Activated CD4-positive, CD25-positive, alpha-beta regulatory T cell (primary cell): ENCODE results near the gene SIX3.

Source experiments
- DNase-seq, 4 experiments: peaks; one replicate each; lab custom pipeline; 2025; lab: John Stamatoyannopoulos, UW

Gene SIX3

GRCh38 chr2:44941551-44942234, at the start of gene SIX3:
SIX3 (plus strand) TSS chr2:44941702; CDS start chr2:44942105, 403 bp downstream.
- no peak for DNase-seq

- DNase-seq, result no peak
Measured at GRCh38 chr2:44894058-44894457, 47.4 kb upstream of the SIX3 start.

- DNase-seq, result no peak
Measured at GRCh38 chr2:44895061-44895460, 46.4 kb upstream of the SIX3 start.

- no peak for DNase-seq
Measured at GRCh38 chr2:44897406-44897805, 44.1 kb upstream of the SIX3 start.

GRCh38 chr2:44902217-44903137, 39.0 kb upstream of the SIX3 start:
- DNase-seq, result no peak

GRCh38 chr2:44904578-44904977, 36.9 kb upstream of the SIX3 start:
- no peak for DNase-seq

- DNase-seq, result no peak
Measured at GRCh38 chr2:44906972-44907371, 34.5 kb upstream of the SIX3 start.

- DNase-seq, result no peak
Measured at GRCh38 chr2:44909831-44910230, 31.7 kb upstream of the SIX3 start.

GRCh38 chr2:44912660-44913059, 28.8 kb upstream of the SIX3 start:
- DNase-seq, result no peak

- no peak for DNase-seq
Measured at GRCh38 chr2:44916291-44916690, 25.2 kb upstream of the SIX3 start.

GRCh38 chr2:44918095-44918775, 23.3 kb upstream of the SIX3 start:
- no peak for DNase-seq

- DNase-seq, result no peak
Measured at GRCh38 chr2:44920751-44921150, 20.8 kb upstream of the SIX3 start.

GRCh38 chr2:44922776-44923175, 18.7 kb upstream of the SIX3 start:
- DNase-seq, result no peak

GRCh38 chr2:44925561-44926136, 15.9 kb upstream of the SIX3 start:
- no peak for DNase-seq

GRCh38 chr2:44926957-44927356, 14.5 kb upstream of the SIX3 start:
- no peak for DNase-seq

- DNase-seq, result no peak
Measured at GRCh38 chr2:44927985-44928482, 13.5 kb upstream of the SIX3 start.

- DNase-seq, result no peak
Measured at GRCh38 chr2:44928483-44929158, 12.9 kb upstream of the SIX3 start.

GRCh38 chr2:44929159-44929734, 12.3 kb upstream of the SIX3 start:
- no peak for DNase-seq

GRCh38 chr2:44929735-44930273, 11.7 kb upstream of the SIX3 start:
- no peak for DNase-seq

- DNase-seq, result no peak
Measured at GRCh38 chr2:44930274-44931197, 11.0 kb upstream of the SIX3 start.
